ENCODE results near the gene CDC42EP1. TPM values are rescaled to one million over a fixed set of nuclear protein-coding genes. Genes with fewer than 3 reads are reported as not detected.

Gene CDC42EP1
- polyA plus RNA-seq, 1 of the 3 experiments (the other 2 are of a cell fraction), result 24.9 TPM

DNA sequence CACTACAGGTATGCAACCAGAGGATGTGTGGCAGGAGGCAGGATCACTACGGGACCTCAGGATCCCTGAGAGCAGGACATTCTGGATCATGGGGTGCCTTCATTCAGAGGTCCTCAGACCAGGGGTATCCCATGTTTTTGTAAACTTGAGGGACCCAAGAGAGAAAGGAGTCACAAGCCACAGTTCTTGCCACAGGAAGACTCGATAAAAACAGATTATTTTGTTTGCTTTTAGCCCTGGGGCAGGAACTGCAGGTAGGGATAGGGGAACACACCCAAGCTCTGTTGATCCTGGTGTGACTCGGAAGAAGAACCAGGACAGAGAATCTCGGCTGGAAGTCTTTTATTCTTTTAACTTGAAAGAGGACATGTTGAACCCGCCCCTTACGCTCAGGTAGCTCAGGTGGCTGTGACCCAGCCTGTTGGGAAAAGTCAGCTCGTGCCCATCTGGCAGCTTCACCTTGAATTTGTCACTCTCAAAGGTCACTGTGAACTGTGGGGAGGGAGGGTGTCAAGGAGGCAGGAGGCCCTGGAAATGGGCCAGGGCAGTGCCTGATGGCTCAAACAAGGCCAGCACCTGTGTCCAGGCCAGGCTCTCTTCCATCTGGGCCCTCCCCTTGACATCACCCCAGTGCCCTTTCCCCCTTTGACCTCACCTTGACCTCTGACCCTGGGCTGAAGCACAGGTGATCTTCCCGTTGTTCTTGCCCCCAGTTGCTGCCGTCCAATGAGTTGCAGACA is 9.8 kb downstream of the CDC42EP1 start:
- Histone ChIP-seq H3K9me3 (no peaks in the 10 kb centered on the region), H3K79me2 (ENCODE audit: insufficient read depth) (peaks cover 38% of the 10 kb centered on the region), H4K20me1 (ENCODE audit: insufficient read depth) (peaks cover 65% of the 10 kb centered on the region), H3F3A (replicated peaks; ENCODE audit: insufficient read depth) (peaks cover 7% of the 10 kb centered on the region), H3K9me2 (no peaks in the 10 kb centered on the region), H3K27me3 (ENCODE audit: insufficient read depth) (no peaks in the 10 kb centered on the region), H3K36me3 (replicated peaks in 1 of 2; ENCODE audit: control insufficient read depth in 1 of 2, insufficient read depth in 2 of 2, low read length in 1 of 2) (peaks cover 7 to 26% of the 10 kb centered on the region in 2 experiments), H3K4me3 (ENCODE audit: low read depth in 2 of 2, low read length in 1 of 2) (no peak overlapping the region), H3K27ac (ENCODE audit: low read depth in 2 of 2, low read length in 1 of 2) (no peak overlapping the region), H3K4me1 (ENCODE audit: control insufficient read depth in 1 of 2, insufficient read depth in 2 of 2, low read depth in 1 of 2, low read length in 1 of 2) (no peaks in the 10 kb centered on the region; a peak in 1 of 4 replicates), H2AFZ (ENCODE audit: low read depth) (no peak overlapping the region), H3K4me2 (no peak overlapping the region), H3K9ac (no peak overlapping the region)
- no peak for DNase-seq
- CTCF ChIA-PET, result interaction anchor here (0.5 to 20.5 kb wide), 10 partner anchors 9 to 253 kb away, joined by 3 to 647 read pairs (median 5); partner anchors contain the start of gene GGA1
- WGBS (ENCODE audit: low lambda C conversion rate), result 87% methylated on average over 9 of the region's 9 CpGs
- TF ChIP-seq ELF1 (IDR thresholded peaks at IDR 0.05), result no peak
- no peak for TF ChIP-seq RXRA (IDR thresholded peaks at IDR 0.05; ENCODE audit: borderline replicate concordance, low read depth)
- TF ChIP-seq MAX (IDR thresholded peaks at IDR 0.05; ENCODE audit: low read depth), result no peak
- no peak for TF ChIP-seq GATA2 (CRISPR knock-in tag; IDR thresholded peaks at IDR 0.05)
- no peak for TF ChIP-seq CHD2 (IDR thresholded peaks at IDR 0.05; ENCODE audit: low read length, partially characterized antibody)
- no peak for TF ChIP-seq RAD21 (IDR thresholded peaks at IDR 0.05; ENCODE audit: low read length)
- no peak for TF ChIP-seq IRF3 (IDR thresholded peaks at IDR 0.05; ENCODE audit: low read depth, low read length)
- TF ChIP-seq FOXM1 (IDR thresholded peaks at IDR 0.05; ENCODE audit: low read depth), result no peak
- TF ChIP-seq TCF12 (IDR thresholded peaks at IDR 0.05), result no peak
- TF ChIP-seq TEAD4 (IDR thresholded peaks at IDR 0.05; ENCODE audit: borderline replicate concordance, insufficient read depth), result no peak
- no peak for TF ChIP-seq NRF1 (IDR thresholded peaks at IDR 0.05; ENCODE audit: low read depth, low read length)
- TF ChIP-seq SMC3 (IDR thresholded peaks at IDR 0.05; ENCODE audit: low read depth, low read length), result no peak
- TF ChIP-seq, protein P1, sequence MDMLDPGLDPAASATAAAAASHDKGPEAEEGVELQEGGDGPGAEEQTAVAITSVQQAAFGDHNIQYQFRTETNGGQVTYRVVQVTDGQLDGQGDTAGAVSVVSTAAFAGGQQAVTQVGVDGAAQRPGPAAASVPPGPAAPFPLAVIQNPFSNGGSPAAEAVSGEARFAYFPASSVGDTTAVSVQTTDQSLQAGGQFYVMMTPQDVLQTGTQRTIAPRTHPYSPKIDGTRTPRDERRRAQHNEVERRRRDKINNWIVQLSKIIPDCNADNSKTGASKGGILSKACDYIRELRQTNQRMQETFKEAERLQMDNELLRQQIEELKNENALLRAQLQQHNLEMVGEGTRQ (IDR thresholded peaks at IDR 0.05; ENCODE audit: borderline replicate concordance, low read depth, low read length), result no peak
- TF ChIP-seq RFX5 (IDR thresholded peaks at IDR 0.05; ENCODE audit: low read length), result no peak
- no peak for TF ChIP-seq EP300 (IDR thresholded peaks at IDR 0.05; ENCODE audit: borderline replicate concordance in 1 of 2, low read depth in 1 of 2, low read length in 1 of 2)
- TF ChIP-seq POLR2AphosphoS5 (IDR thresholded peaks at IDR 0.05; ENCODE audit: low read depth, low read length), result no peak
- POLR2A ChIA-PET, result no interaction called here

- Histone ChIP-seq H3K4me2 (no peak overlapping the region), H3K36me3 (replicated peaks in 1 of 2; ENCODE audit: control insufficient read depth in 1 of 2, insufficient read depth in 2 of 2, low read length in 1 of 2) (peaks cover 7 to 26% of the 10 kb centered on the region in 2 experiments), H3K27ac (ENCODE audit: low read depth in 2 of 2, low read length in 1 of 2) (no peak overlapping the region), H3K4me3 (ENCODE audit: low read depth in 2 of 2, low read length in 1 of 2) (no peak overlapping the region), H2AFZ (ENCODE audit: low read depth) (no peak overlapping the region), H3K9me3 (no peaks in the 10 kb centered on the region), H3K27me3 (ENCODE audit: insufficient read depth) (no peaks in the 10 kb centered on the region), H3F3A (replicated peaks; ENCODE audit: insufficient read depth) (peaks cover 7% of the 10 kb centered on the region), H4K20me1 (ENCODE audit: insufficient read depth) (peaks cover 59% of the 10 kb centered on the region), H3K9ac (no peak overlapping the region), H3K79me2 (ENCODE audit: insufficient read depth) (peaks cover 33% of the 10 kb centered on the region), H3K9me2 (no peaks in the 10 kb centered on the region), H3K4me1 (ENCODE audit: control insufficient read depth in 1 of 2, insufficient read depth in 2 of 2, low read depth in 1 of 2, low read length in 1 of 2) (no peaks in the 10 kb centered on the region; a peak in 1 of 4 replicates)
- ChIA-PET POLR2A (no interaction called here), CTCF (interaction anchor here (0.5 to 20.5 kb wide), 8 partner anchors 9 to 253 kb away, joined by 3 to 647 read pairs (median 5); partner anchors contain the start of gene GGA1)
- TF ChIP-seq, protein P2, sequence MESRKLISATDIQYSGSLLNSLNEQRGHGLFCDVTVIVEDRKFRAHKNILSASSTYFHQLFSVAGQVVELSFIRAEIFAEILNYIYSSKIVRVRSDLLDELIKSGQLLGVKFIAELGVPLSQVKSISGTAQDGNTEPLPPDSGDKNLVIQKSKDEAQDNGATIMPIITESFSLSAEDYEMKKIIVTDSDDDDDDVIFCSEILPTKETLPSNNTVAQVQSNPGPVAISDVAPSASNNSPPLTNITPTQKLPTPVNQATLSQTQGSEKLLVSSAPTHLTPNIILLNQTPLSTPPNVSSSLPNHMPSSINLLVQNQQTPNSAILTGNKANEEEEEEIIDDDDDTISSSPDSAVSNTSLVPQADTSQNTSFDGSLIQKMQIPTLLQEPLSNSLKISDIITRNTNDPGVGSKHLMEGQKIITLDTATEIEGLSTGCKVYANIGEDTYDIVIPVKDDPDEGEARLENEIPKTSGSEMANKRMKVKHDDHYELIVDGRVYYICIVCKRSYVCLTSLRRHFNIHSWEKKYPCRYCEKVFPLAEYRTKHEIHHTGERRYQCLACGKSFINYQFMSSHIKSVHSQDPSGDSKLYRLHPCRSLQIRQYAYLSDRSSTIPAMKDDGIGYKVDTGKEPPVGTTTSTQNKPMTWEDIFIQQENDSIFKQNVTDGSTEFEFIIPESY (IDR thresholded peaks at IDR 0.05; ENCODE audit: borderline replicate concordance, low read depth), result no peak
- TF ChIP-seq NRF1 (IDR thresholded peaks at IDR 0.05; ENCODE audit: low read depth, low read length), result no peak
- TF ChIP-seq FOXJ3 (CRISPR knock-in tag; IDR thresholded peaks at IDR 0.05), result no peak
- 81% methylated on average over 4 of the region's 4 CpGs for WGBS (ENCODE audit: low lambda C conversion rate)
- DNase-seq, result no peak
Measured at GRCh38 chr22:37570661-37570976, 10.3 kb downstream of the CDC42EP1 start.

All from SK-N-SH (cell line).